Glutamatergic neuron (in vitro differentiated cells): Measurements from ENCODE around the gene GYG1. TPM values are rescaled to one million over a fixed set of nuclear protein-coding genes. Genes with fewer than 3 reads are reported as not detected.
A peak's percentile ranks its signal among the peaks of the same experiment; 100 is the strongest.

ENCODE experiments used
- DNase-seq: peaks from one replicate; pipeline ENCODE4 v3.0.0; 2022
- H3K27ac Mint-ChIP-seq: one replicate; pipeline ENCODE4 v1.8.0; 2020; ENCODE audit warnings: mild to moderate bottlenecking, mixed read lengths, inconsistent platforms; ENCODE audit not compliant: unreplicated experiment
- H3K27me3 Mint-ChIP-seq: one replicate; pipeline ENCODE4 v1.8.0; 2020; ENCODE audit warnings: mild to moderate bottlenecking, moderate library complexity, mixed read lengths, inconsistent platforms; ENCODE audit not compliant: unreplicated experiment
- H3K36me3 Mint-ChIP-seq: one replicate; pipeline ENCODE4 v1.8.0; 2020; ENCODE audit warnings: mild to moderate bottlenecking, mixed read lengths, inconsistent platforms; ENCODE audit not compliant: unreplicated experiment
- H3K4me1 Mint-ChIP-seq: one replicate; pipeline ENCODE4 v1.8.0; 2020; ENCODE audit warnings: mild to moderate bottlenecking, low read depth, mixed read lengths, inconsistent platforms; ENCODE audit not compliant: unreplicated experiment
- H3K4me3 Mint-ChIP-seq: one replicate; pipeline ENCODE4 v1.8.0; 2020; ENCODE audit warnings: mild to moderate bottlenecking, mixed read lengths, inconsistent platforms; ENCODE audit not compliant: unreplicated experiment
- H3K9me3 Mint-ChIP-seq: one replicate; pipeline ENCODE4 v1.8.0; 2020; ENCODE audit warnings: mild to moderate bottlenecking, moderate library complexity, mixed read lengths, inconsistent platforms; ENCODE audit not compliant: unreplicated experiment
- total RNA-seq: library from RNA; stranded (reverse); fragmentation: NEBNext Ultra II Directional; extraction: Animal tissue kit (Norgen Biotek cat#: 25700); gene quantifications from one replicate; pipeline ENCODE4 v1.2.1, GENCODE V29; 2021; ENCODE audit not compliant: unreplicated experiment
- TF ChIP-seq, protein P1 (sequence below): fragments of 200-600 bp; sonication (generic); IDR thresholded peaks from one replicate; pipeline ENCODE4 v1.5.0; 2021; ENCODE audit not compliant: partially characterized antibody, unreplicated experiment

Gene GYG1
- total RNA-seq, 1 donor from 2014 or later = 27.3 TPM

DNA sequence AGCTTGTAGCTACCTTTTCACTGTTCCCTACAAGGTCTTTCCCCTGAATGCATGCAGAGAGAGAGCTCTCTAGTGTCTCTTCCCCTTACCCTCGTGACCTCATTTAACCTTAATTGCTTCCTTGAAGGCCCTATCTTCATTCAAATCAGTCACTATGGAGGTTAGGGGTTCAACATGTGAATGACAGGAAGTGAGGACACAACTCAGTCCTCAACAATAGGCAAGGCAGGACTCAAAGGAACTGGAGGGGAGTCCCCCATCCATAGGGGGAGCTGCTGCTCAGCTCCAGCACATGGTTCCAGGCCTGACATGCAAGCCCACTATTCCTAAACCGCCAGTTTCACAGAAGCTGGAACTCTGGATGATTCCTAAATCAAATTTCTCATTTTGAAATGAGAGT lies 33.8 kb upstream of the GYG1 start:
- TF ChIP-seq, protein P1, sequence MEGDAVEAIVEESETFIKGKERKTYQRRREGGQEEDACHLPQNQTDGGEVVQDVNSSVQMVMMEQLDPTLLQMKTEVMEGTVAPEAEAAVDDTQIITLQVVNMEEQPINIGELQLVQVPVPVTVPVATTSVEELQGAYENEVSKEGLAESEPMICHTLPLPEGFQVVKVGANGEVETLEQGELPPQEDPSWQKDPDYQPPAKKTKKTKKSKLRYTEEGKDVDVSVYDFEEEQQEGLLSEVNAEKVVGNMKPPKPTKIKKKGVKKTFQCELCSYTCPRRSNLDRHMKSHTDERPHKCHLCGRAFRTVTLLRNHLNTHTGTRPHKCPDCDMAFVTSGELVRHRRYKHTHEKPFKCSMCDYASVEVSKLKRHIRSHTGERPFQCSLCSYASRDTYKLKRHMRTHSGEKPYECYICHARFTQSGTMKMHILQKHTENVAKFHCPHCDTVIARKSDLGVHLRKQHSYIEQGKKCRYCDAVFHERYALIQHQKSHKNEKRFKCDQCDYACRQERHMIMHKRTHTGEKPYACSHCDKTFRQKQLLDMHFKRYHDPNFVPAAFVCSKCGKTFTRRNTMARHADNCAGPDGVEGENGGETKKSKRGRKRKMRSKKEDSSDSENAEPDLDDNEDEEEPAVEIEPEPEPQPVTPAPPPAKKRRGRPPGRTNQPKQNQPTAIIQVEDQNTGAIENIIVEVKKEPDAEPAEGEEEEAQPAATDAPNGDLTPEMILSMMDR = peak; percentile 23
- no peaks in the 10 kb centered on the region for H3K27me3 Mint-ChIP-seq
- no peaks in the 10 kb centered on the region for H3K36me3 Mint-ChIP-seq
- H3K4me1 Mint-ChIP-seq = peaks cover 4% of the 10 kb centered on the region
- H3K4me3 Mint-ChIP-seq = no peak overlapping the region
- H3K27ac Mint-ChIP-seq = no peak overlapping the region
- H3K9me3 Mint-ChIP-seq = peaks cover 1% of the 10 kb centered on the region
- no peak for DNase-seq

DNA sequence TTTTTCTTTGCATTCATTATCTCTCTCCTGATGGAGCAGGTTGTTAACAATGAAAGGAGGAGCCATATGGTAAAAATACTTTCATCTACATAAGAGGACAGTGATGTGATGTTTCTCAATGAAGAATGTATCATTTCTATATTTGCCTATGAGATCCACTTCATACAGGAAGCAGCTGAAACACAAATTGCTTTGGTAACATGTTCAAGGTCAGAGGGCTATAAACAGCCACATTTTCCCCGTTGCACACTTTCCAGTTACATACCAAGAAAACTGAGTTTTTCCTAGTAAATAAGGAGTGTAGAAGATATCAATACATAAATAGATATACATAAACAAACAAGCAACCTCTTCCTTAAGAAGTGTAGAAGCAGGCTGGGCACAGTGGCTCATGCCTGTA lies 32.6 kb upstream of the GYG1 start:
- Mint-ChIP-seq H3K9me3 (peaks cover 1% of the 10 kb centered on the region), H3K27me3 (no peaks in the 10 kb centered on the region), H3K4me3 (no peak overlapping the region), H3K27ac (no peak overlapping the region), H3K36me3 (no peaks in the 10 kb centered on the region), H3K4me1 (peaks cover 6% of the 10 kb centered on the region)
- TF ChIP-seq, protein P1 = no peak
- no peak for DNase-seq

DNA sequence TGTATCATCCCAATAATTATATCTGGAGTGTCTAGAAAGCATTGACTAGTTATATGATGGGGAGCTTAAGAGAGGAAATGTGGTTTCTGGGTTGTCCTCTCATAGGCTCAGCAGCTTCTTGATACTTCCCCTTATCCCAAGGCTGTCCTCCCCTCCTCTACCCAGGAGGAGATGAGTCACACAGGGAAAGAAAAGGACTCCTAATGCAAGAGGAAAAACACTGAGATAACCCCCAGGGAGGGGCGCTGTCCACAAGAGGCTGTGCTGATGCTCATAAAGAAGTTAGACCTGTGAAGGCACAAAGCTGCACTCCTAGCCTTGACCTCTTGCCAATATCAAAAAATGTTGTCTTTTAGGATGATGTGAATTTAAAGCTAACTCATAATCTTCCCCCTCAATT lies 28.8 kb upstream of the GYG1 start:
- no peak for DNase-seq
- H3K27ac Mint-ChIP-seq = no peak overlapping the region

DNA sequence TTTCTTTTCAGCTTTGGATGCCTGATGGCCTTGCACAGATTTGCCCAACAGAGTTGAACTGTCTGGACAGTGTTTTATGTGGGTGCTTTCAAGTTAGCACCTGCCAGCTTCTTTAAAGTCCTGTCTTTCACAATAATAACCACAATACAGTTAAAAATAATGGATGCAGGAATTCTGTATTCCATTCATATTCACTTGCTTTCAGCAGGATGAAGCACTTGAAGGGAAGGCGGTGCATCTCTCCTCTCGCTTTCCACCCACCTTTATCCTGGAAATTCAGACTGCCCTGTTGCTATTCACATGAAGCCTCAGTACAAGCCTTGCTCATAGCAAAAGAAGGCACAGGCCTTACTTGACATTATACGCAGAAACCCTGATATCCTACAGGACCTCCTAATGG lies 26.5 kb upstream of the GYG1 start:
- no peak overlapping the region for H3K27ac Mint-ChIP-seq
- TF ChIP-seq, protein P1 = no peak
- H3K4me3 Mint-ChIP-seq = no peak overlapping the region
- no peaks in the 10 kb centered on the region for H3K27me3 Mint-ChIP-seq
- no peak for DNase-seq
- no peaks in the 10 kb centered on the region for H3K9me3 Mint-ChIP-seq
- H3K36me3 Mint-ChIP-seq = no peaks in the 10 kb centered on the region
- H3K4me1 Mint-ChIP-seq = peaks cover 10% of the 10 kb centered on the region

More for the DNA sequence above, 28.8 kb upstream of the GYG1 start:
- no peaks in the 10 kb centered on the region for H3K27me3 Mint-ChIP-seq
- peaks cover 6% of the 10 kb centered on the region for H3K4me1 Mint-ChIP-seq
- H3K36me3 Mint-ChIP-seq = no peaks in the 10 kb centered on the region
- H3K9me3 Mint-ChIP-seq = peaks cover 1% of the 10 kb centered on the region
- TF ChIP-seq, protein P1 = no peak
- H3K4me3 Mint-ChIP-seq = no peak overlapping the region

DNA sequence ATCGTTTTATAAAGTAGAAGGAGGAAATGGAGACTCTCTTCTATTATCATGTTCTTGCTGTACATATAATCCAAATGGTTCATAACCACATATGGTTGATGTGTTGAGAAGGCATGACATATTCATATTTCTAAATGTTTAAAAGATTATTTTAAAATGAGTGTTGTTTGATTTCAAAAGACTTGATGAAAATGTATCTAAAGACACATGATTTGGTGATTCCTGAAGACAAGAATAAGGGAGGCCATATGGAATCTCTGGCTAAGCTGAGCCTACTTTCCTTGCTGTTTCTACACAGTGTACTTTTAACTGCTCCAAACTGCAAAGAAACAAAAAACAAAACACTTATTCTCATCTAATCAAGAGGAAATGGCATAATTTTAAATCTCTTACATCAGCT lies 23.0 kb upstream of the GYG1 start:
- no peaks in the 10 kb centered on the region for H3K36me3 Mint-ChIP-seq
- H3K27ac Mint-ChIP-seq = no peak overlapping the region
- H3K4me3 Mint-ChIP-seq = no peak overlapping the region
- peaks cover 27% of the 10 kb centered on the region for H3K4me1 Mint-ChIP-seq
- TF ChIP-seq, protein P1 = no peak
- DNase-seq = no peak
- peaks cover 11% of the 10 kb centered on the region for H3K9me3 Mint-ChIP-seq
- H3K27me3 Mint-ChIP-seq = peaks cover 5% of the 10 kb centered on the region
